ENCODE results near the gene EFR3B. TPM values are rescaled to one million over a fixed set of nuclear protein-coding genes. Genes with fewer than 3 reads are reported as not detected.
A peak's percentile ranks its signal among the peaks of the same experiment; 100 is the strongest.

Gene EFR3B
- total RNA-seq, 1 experiment from 2014 or later = 7.0 TPM

- no CpG with 5 or more reads among the region's 8 CpGs for WGBS (ENCODE audit: extremely low coverage, insufficient read length, low lambda C conversion rate)
- H3K79me2 ChIP-seq (ENCODE audit: insufficient read depth, low read length) = no peaks in the 10 kb centered on the region
- H2BK15ac ChIP-seq (ENCODE audit: low read depth, low read length) = no peak overlapping the region
- H2BK20ac ChIP-seq (ENCODE audit: low read depth, low read length, poor library complexity, severe bottlenecking) = no peak overlapping the region
- H3K56ac ChIP-seq (ENCODE audit: insufficient read length, low read depth, low read length) = no peak overlapping the region
- no peak overlapping the region for H3K9ac ChIP-seq (ENCODE audit: extremely low read depth, insufficient read length, low read length)
- no peak overlapping the region for H3K23ac ChIP-seq (ENCODE audit: insufficient read length, low read depth, low read length)
- no peak overlapping the region for H3K4me3 Mint-ChIP-seq
- H2AK5ac ChIP-seq (ENCODE audit: insufficient read length, low read length) = no peak overlapping the region
- H2AFZ ChIP-seq (ENCODE audit: low read length) = no peak overlapping the region
- no peak overlapping the region for H2BK120ac ChIP-seq (ENCODE audit: low read depth, low read length, poor library complexity, severe bottlenecking)
- H3K23me2 ChIP-seq (ENCODE audit: insufficient read length, low read depth, low read length, poor library complexity, severe bottlenecking) = no peaks in the 10 kb centered on the region
- no peaks in the 10 kb centered on the region for H3K79me1 ChIP-seq (ENCODE audit: insufficient read depth, low read depth, low read length, poor library complexity, severe bottlenecking)
- H3K18ac ChIP-seq (ENCODE audit: insufficient read length, low read depth, low read length) = no peak overlapping the region
- H3K36me3 Mint-ChIP-seq (ENCODE audit: insufficient read depth in 1 of 3, low read depth in 3 of 3) = no peaks in the 10 kb centered on the region
- peak overlapping the region in 2 of 3 experiments; percentile 33 to 55; a peak in 2 of 7 replicates for H3K27ac Mint-ChIP-seq
- H4K20me1 ChIP-seq (ENCODE audit: control insufficient read depth, insufficient read depth, insufficient read length) = no peaks in the 10 kb centered on the region
- peaks cover 57% of the 10 kb centered on the region for H3K27me3 Mint-ChIP-seq (ENCODE audit: low read depth)
- H2BK12ac ChIP-seq (ENCODE audit: insufficient read length, low read depth, low read length) = no peak overlapping the region
- H3K9me3 Mint-ChIP-seq = no peaks in the 10 kb centered on the region; a peak in 1 of 5 replicates
- H3K4ac ChIP-seq (ENCODE audit: low read depth, low read length) = no peak overlapping the region
- H3K4me1 ChIP-seq (ENCODE audit: insufficient read depth, low read length) = no peaks in the 10 kb centered on the region
- H3T11ph ChIP-seq (ENCODE audit: low read length) = no peak overlapping the region
- H4K91ac ChIP-seq (ENCODE audit: insufficient read length, low read depth, low read length) = no peak overlapping the region
- peaks cover 18% of the 10 kb centered on the region; the same call in 1 of the 2 replicates for H3K27me3 ChIP-seq (ENCODE audit: insufficient read depth, low read length)
- DNase-seq = no peak
- no peak overlapping the region for H3K14ac ChIP-seq (ENCODE audit: insufficient read depth, low read length)
- H3K4me2 ChIP-seq (ENCODE audit: insufficient read depth, insufficient read length, low read length) = no peak overlapping the region
- no peak overlapping the region for H4K5ac ChIP-seq (ENCODE audit: insufficient read length, low read depth, low read length)
- no peak overlapping the region for H3K27ac ChIP-seq (ENCODE audit: insufficient read length, low read depth, low read length)
- peaks cover 21 to 29% of the 10 kb centered on the region in 2 experiments for H3K4me1 Mint-ChIP-seq
- H2BK5ac ChIP-seq (ENCODE audit: insufficient read length, low read length) = no peak overlapping the region
- no peak for TF ChIP-seq CTCF (conservative IDR thresholded peaks at IDR 0.05)
- no peak overlapping the region for H4K8ac ChIP-seq (replicated peaks; ENCODE audit: insufficient read length, low read depth, low read length)
- H3K9me3 ChIP-seq (ENCODE audit: control insufficient read depth, low read depth, low read length) = no peaks in the 10 kb centered on the region
Measured at GRCh38 chr2:25164561-25164960, 122.7 kb downstream of the EFR3B start.
